ENCODE data around the gene POMT2. TPM values are rescaled to one million over a fixed set of nuclear protein-coding genes. Genes with fewer than 3 reads are reported as not detected.

Gene POMT2
- total and polyA plus RNA-seq, 7 donors, result 3.6 to 21.0 (median 15.6) TPM

- no peak for TF ChIP-seq EP300 (IDR thresholded peaks at IDR 0.05)
- TF ChIP-seq, protein P1, sequence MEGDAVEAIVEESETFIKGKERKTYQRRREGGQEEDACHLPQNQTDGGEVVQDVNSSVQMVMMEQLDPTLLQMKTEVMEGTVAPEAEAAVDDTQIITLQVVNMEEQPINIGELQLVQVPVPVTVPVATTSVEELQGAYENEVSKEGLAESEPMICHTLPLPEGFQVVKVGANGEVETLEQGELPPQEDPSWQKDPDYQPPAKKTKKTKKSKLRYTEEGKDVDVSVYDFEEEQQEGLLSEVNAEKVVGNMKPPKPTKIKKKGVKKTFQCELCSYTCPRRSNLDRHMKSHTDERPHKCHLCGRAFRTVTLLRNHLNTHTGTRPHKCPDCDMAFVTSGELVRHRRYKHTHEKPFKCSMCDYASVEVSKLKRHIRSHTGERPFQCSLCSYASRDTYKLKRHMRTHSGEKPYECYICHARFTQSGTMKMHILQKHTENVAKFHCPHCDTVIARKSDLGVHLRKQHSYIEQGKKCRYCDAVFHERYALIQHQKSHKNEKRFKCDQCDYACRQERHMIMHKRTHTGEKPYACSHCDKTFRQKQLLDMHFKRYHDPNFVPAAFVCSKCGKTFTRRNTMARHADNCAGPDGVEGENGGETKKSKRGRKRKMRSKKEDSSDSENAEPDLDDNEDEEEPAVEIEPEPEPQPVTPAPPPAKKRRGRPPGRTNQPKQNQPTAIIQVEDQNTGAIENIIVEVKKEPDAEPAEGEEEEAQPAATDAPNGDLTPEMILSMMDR (IDR thresholded peaks at IDR 0.05), result no peak
- TF ChIP-seq POLR2A (IDR thresholded peaks at IDR 0.05), result no peak
- TF ChIP-seq POLR2AphosphoS5 (IDR thresholded peaks at IDR 0.05), result no peak
- Histone ChIP-seq H3K27me3 (peaks cover 4 to 28% (median 7%) of the 10 kb centered on the region in 3 donors), H3K36me3 (no peaks in the 10 kb centered on the region)
Observed at GRCh38 chr14:77265561-77266335, 54.9 kb downstream of the POMT2 start.

GRCh38 chr14:77265187-77265515, 55.5 kb downstream of the POMT2 start:
- peaks cover 0 to 2% (median 0%) of the 10 kb centered on the region in 4 donors for H3K9me3 ChIP-seq
- 59 to 68% methylated on average over 2 of the region's 2 CpGs for WGBS, 2 donors
- peaks cover 0 to 27% (median under 1%) of the 10 kb centered on the region in 3 donors for H3K27me3 ChIP-seq
- TF ChIP-seq POLR2A (IDR thresholded peaks at IDR 0.05) (no peak), EP300 (IDR thresholded peaks at IDR 0.05) (no peak), POLR2AphosphoS5 (IDR thresholded peaks at IDR 0.05) (no peak)
- TF ChIP-seq, protein P1 (IDR thresholded peaks at IDR 0.05), result no peak
- DNase-seq, result no peak
- no peak overlapping the region for H3K27ac ChIP-seq
- intact Hi-C loops (cut with DNase I), result no loop called here
- H3K4me1 ChIP-seq, result no peaks in the 10 kb centered on the region
- no peak overlapping the region for H3K4me3 ChIP-seq
- H3K36me3 ChIP-seq, result no peaks in the 10 kb centered on the region

More at GRCh38 chr14:77265561-77266335, 54.9 kb downstream of the POMT2 start:
- DNase-seq, result no peak
- Histone ChIP-seq H3K9me3 (peaks cover 0 to 2% (median 0%) of the 10 kb centered on the region in 4 donors), H3K4me3 (no peak overlapping the region), H3K27ac (no peak overlapping the region), H3K4me1 (peaks cover 0 to 2% (median 0%) of the 10 kb centered on the region in 4 donors)
- intact Hi-C loops (cut with DNase I), result no loop called here
- 79 to 80% methylated on average over 16 of the region's 16 CpGs for WGBS, 2 donors

DNA sequence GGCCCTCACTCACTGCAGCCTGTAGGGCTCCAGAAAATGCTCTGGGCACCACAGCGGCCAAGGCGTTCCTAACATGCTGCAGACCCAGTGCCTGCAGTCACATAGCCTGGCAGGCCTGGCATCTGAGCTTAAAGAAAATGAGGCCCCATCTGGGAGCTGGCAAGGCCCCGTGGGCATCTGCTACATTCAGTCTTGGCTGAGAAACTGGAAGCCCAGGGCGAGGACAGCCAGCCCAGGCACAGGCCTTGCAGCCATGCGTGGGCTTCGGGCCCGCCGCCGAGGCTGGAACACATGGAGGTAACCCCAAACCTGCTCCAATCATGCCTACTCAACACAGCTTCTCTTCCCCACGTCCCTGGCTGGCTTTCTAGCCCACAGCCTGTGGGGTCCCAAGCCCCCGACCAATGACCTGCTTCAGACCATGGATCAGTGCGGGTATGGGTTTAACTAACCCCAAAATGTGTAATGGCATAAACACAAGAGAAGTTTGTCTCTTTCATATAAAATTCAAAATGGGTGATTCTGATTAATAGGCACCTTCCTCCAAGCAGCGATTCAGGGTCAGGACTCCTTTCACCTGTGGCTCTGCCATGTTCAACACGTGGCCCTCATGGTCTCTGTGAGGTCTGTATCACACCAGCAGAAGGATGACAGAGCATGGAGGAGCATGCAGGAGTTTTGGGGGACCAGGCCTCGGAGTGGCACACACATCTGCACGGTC, 56.1 kb downstream of the POMT2 start:
- H3K27me3 ChIP-seq, result peaks cover 0 to 23% (median 0%) of the 10 kb centered on the region in 3 donors
- no peak overlapping the region for H3K27ac ChIP-seq
- whole genome bisulfite sequencing, 2 donors, result 81 to 82% methylated on average over 16 of the region's 16 CpGs
- H3K9me3 ChIP-seq, result peaks cover 0 to 2% (median 0%) of the 10 kb centered on the region in 4 donors
- no peaks in the 10 kb centered on the region for H3K36me3 ChIP-seq
- H3K4me3 ChIP-seq, result no peak overlapping the region
- intact Hi-C loops (cut with DNase I), result no loop called here
- TF ChIP-seq, protein P1 (IDR thresholded peaks at IDR 0.05), result no peak
- no peak for TF ChIP-seq POLR2A (IDR thresholded peaks at IDR 0.05)
- no peak for TF ChIP-seq POLR2AphosphoS5 (IDR thresholded peaks at IDR 0.05)
- TF ChIP-seq EP300 (IDR thresholded peaks at IDR 0.05), result no peak
- no peaks in the 10 kb centered on the region for H3K4me1 ChIP-seq
- DNase-seq, result no peak

DNA sequence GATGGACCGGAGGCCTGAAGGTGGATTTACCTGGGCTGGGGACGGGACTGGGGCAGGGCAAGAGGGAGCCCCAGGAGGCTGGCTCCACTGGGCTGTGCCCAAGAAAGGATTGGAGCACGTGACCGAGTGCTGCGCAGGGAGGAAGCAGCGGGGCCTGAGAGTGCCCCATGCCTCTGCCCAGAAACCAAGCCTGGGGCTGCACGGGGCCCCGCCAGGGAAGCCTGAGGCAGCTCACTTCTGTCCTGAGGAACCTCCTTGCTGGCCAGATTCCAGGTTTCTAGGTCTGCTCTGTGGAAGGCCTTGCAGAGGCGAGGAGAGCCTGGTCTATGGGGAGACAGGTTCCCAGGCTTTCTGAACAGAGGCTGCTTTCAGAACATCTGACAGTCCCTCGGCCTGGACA, 60.1 kb downstream of the POMT2 start:
- H3K4me1 ChIP-seq, result no peaks in the 10 kb centered on the region
- no peaks in the 10 kb centered on the region for H3K36me3 ChIP-seq
- intact Hi-C loops (cut with DNase I), result no loop called here
- DNase-seq, result no peak
- no peaks in the 10 kb centered on the region for H3K9me3 ChIP-seq
- H3K27me3 ChIP-seq, result peaks cover 0 to 13% (median 0%) of the 10 kb centered on the region in 3 donors
- H3K4me3 ChIP-seq, result no peak overlapping the region
- TF ChIP-seq POLR2A (IDR thresholded peaks at IDR 0.05) (no peak), EP300 (IDR thresholded peaks at IDR 0.05) (no peak)
- TF ChIP-seq, protein P1 (IDR thresholded peaks at IDR 0.05), result no peak
- WGBS, 2 donors, result 40 to 63% methylated on average over 10 of the region's 10 CpGs
- no peak overlapping the region for H3K27ac ChIP-seq
